ENCODE data around the gene CFAP74. TPM values are rescaled to one million over a fixed set of nuclear protein-coding genes. Genes with fewer than 3 reads are reported as not detected.

CFAP74 gene
- total and polyA plus RNA-seq, 9 of the 15 experiments (the other 6 are each of a cell fraction or from before 2014, with no cell fraction given), result 0.03 to 0.15 (median 0.05) TPM; not detected in 6

GRCh38 chr1:1906185-1907097 lies 97.1 kb downstream of the CFAP74 start (continued):
- TF ChIP-seq, protein P1, sequence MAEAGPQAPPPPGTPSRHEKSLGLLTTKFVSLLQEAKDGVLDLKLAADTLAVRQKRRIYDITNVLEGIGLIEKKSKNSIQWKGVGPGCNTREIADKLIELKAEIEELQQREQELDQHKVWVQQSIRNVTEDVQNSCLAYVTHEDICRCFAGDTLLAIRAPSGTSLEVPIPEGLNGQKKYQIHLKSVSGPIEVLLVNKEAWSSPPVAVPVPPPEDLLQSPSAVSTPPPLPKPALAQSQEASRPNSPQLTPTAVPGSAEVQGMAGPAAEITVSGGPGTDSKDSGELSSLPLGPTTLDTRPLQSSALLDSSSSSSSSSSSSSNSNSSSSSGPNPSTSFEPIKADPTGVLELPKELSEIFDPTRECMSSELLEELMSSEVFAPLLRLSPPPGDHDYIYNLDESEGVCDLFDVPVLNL (CRISPR knock-in tag; IDR thresholded peaks at IDR 0.05; ENCODE audit: low read depth), result no peak
- TF ChIP-seq CEBPZ (IDR thresholded peaks at IDR 0.05; ENCODE audit: borderline replicate concordance, low read depth, low read length) (no peak), SNRNP70 (optimal IDR thresholded peaks at IDR 0.05; ENCODE audit: low read depth, low read length) (no peak), NR3C1 (CRISPR knock-in tag; IDR thresholded peaks at IDR 0.05) (no peak), BCL6 (CRISPR knock-in tag; IDR thresholded peaks at IDR 0.05) (no peak), ZNF766 (CRISPR knock-in tag; conservative IDR thresholded peaks at IDR 0.05) (no peak), ZNF23 (CRISPR knock-in tag; IDR thresholded peaks at IDR 0.05) (no peak), ZSCAN29 (IDR thresholded peaks at IDR 0.05) (no peak), ESRRA (IDR thresholded peaks at IDR 0.05; ENCODE audit: borderline replicate concordance, low read depth) (peak; percentile 97), KLF6 (CRISPR knock-in tag; IDR thresholded peaks at IDR 0.05; ENCODE audit: borderline replicate concordance) (no peak), JUND (IDR thresholded peaks at IDR 0.05; ENCODE audit: borderline replicate concordance, low read depth, low read length) (peak; percentile 77), JUND (tag; IDR thresholded peaks at IDR 0.05; ENCODE audit: borderline replicate concordance, low read depth, low read length) (peak; percentile 66; the same call in 1 of the 3 replicates), PHTF2 (CRISPR knock-in tag; IDR thresholded peaks at IDR 0.05) (no peak), NR4A1 (CRISPR knock-in tag; IDR thresholded peaks at IDR 0.05) (no peak), NR4A1 (tag; IDR thresholded peaks at IDR 0.05) (no peak), TAF9B (IDR thresholded peaks at IDR 0.05; ENCODE audit: partially characterized antibody) (no peak), PHF8 (IDR thresholded peaks at IDR 0.05; ENCODE audit: borderline replicate concordance, low read length) (no peak), KAT2B (IDR thresholded peaks at IDR 0.05; ENCODE audit: low read depth, low read length) (no peak), GATA2 (CRISPR knock-in tag; IDR thresholded peaks at IDR 0.05) (no peak), ZNF79 (CRISPR knock-in tag; IDR thresholded peaks at IDR 0.05; ENCODE audit: low read depth) (no peak), ZNF253 (CRISPR knock-in tag; conservative IDR thresholded peaks at IDR 0.05) (no peak), CREB3 (tag; conservative IDR thresholded peaks at IDR 0.05; ENCODE audit: low read depth) (no peak)
